22Rv1 (cell line): ENCODE results near the gene MAP2.

Source experiments
- ZFX ChIP-seq: fragments of 450-650 bp; IDR thresholded peaks from 2 replicates; pipeline ENCODE4 v1.6.1; 2017; ENCODE audit warnings: antibody characterized with exemption, borderline replicate concordance
- TF ChIP-seq, protein P1 (sequence below): fragments of 450-650 bp; IDR thresholded peaks from 2 replicates; pipeline ENCODE4 v1.5.1; 2017; ENCODE audit warnings: mild to moderate bottlenecking

DNA sequence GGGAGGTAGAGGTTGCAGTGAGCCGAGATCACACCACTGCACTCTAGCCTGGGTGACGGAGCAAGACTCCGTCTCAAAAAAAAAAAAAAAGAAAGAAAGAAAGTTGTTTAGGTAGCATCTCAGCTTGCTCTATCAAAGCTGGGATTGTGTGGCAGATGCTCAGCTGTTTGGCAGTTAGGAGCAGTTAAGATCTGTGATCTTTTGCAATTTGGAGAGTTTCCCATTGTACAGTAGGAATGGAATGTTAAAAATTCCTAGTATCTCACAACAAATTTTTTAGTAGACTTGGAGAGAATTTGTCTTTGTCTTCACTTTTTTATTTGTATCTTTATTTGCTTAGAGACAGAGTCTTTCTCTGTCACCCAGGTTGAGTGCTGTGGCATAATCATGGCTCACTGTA, 224.9 kb downstream of the MAP2 start:
- TF ChIP-seq, protein P1, sequence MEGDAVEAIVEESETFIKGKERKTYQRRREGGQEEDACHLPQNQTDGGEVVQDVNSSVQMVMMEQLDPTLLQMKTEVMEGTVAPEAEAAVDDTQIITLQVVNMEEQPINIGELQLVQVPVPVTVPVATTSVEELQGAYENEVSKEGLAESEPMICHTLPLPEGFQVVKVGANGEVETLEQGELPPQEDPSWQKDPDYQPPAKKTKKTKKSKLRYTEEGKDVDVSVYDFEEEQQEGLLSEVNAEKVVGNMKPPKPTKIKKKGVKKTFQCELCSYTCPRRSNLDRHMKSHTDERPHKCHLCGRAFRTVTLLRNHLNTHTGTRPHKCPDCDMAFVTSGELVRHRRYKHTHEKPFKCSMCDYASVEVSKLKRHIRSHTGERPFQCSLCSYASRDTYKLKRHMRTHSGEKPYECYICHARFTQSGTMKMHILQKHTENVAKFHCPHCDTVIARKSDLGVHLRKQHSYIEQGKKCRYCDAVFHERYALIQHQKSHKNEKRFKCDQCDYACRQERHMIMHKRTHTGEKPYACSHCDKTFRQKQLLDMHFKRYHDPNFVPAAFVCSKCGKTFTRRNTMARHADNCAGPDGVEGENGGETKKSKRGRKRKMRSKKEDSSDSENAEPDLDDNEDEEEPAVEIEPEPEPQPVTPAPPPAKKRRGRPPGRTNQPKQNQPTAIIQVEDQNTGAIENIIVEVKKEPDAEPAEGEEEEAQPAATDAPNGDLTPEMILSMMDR = no peak
- TF ChIP-seq ZFX = no peak
